Uterus (tissue), 2 donors: ENCODE measurements around the gene EFHC1.

Source experiments
- CTCF ChIP-seq, 4 experiments: fragments of 200-600 bp in 2 of 4; fragments of 450-650 bp in 2 of 4; sonication (generic) in 2 of 4; IDR thresholded peaks; one replicate each; pipeline ENCODE4 v1.5.1; 2016 to 2019; ENCODE audit warnings: antibody characterized with exemption in 4 of 4, mild to moderate bottlenecking in 2 of 4, moderate library complexity in 1 of 4
- POLR2A ChIP-seq, 2 donors: fragments of 450-650 bp; IDR thresholded peaks; one replicate each; pipeline ENCODE4 v1.6.1; 2016; ENCODE audit warnings: antibody characterized with exemption in 2 of 2, mild to moderate bottlenecking in 1 of 2, moderate library complexity in 1 of 2

DNA sequence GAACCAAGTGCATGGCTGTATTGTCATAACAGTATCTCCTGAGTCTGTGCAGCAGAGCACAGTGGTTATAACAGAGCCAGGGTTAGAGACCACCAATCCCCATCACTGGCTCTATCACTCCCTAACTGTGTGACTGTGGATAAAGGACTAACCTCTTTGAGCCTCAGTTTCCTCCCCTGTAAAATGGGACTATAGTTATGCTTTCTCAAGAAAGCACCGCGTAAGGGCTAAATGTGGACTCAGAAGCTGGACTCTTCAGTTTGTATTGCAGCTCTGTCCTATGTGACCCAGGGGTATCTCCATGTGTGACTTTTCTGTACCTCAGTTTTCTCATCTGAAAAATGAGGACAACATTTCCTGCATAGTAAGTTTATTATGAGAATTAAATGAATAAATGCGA is 96.8 kb downstream of the EFHC1 start:
- TF ChIP-seq CTCF (IDR thresholded peaks at IDR 0.05): no peak
- TF ChIP-seq POLR2A (IDR thresholded peaks at IDR 0.05): no peak
